C1 segment of cervical spinal cord (tissue), 14 donors: Measurements from ENCODE around the gene CRTAC1.

Source experiments
- DNase-seq, 14 donors: peaks; one replicate each; lab custom pipeline; 2025; lab: John Stamatoyannopoulos, UW

CRTAC1 gene

GRCh38 chr10:98030093-98030821 lies at the start of gene CRTAC1:
CRTAC1 (minus strand) TSS chr10:98030621; CDS start chr10:98030472, 149 bp downstream.
- peak in 13 of 14 donors; percentile 12 to 84 (median 62) for DNase-seq

- DNase-seq = no peak
Observed at GRCh38 chr10:98078774-98079173, 48.4 kb upstream of the CRTAC1 start.

GRCh38 chr10:98077223-98077622 lies 46.8 kb upstream of the CRTAC1 start:
- DNase-seq = no peak

GRCh38 chr10:98076086-98076485 lies 45.7 kb upstream of the CRTAC1 start:
- DNase-seq = no peak

GRCh38 chr10:98074315-98074911 lies 44.0 kb upstream of the CRTAC1 start:
- no peak for DNase-seq

GRCh38 chr10:98067165-98067564 lies 36.7 kb upstream of the CRTAC1 start:
- DNase-seq = no peak

GRCh38 chr10:98063740-98064027 lies 33.3 kb upstream of the CRTAC1 start:
- DNase-seq = no peak

GRCh38 chr10:98062424-98062823 lies 32.0 kb upstream of the CRTAC1 start:
- peak in 1 of 14 donors; percentile 40 for DNase-seq

- DNase-seq = peak in 6 of 14 donors; percentile 5 to 29 (median 13)
Observed at GRCh38 chr10:98060079-98060478, 29.7 kb upstream of the CRTAC1 start.

GRCh38 chr10:98058295-98058694 lies 27.9 kb upstream of the CRTAC1 start:
- no peak for DNase-seq

- no peak for DNase-seq
Observed at GRCh38 chr10:98055841-98056516, 25.6 kb upstream of the CRTAC1 start.

- DNase-seq = peak in 12 of 14 donors; percentile 10 to 60 (median 39)
Observed at GRCh38 chr10:98047009-98047741, 16.8 kb upstream of the CRTAC1 start.

GRCh38 chr10:98045785-98046389 lies 15.5 kb upstream of the CRTAC1 start:
- peak in 9 of 14 donors; percentile 13 to 48 (median 27) for DNase-seq

GRCh38 chr10:98041352-98042043 lies 11.1 kb upstream of the CRTAC1 start:
- peak in 11 of 14 donors; percentile 16 to 61 (median 47) for DNase-seq

GRCh38 chr10:98039690-98040381 lies 9.4 kb upstream of the CRTAC1 start:
- no peak for DNase-seq

GRCh38 chr10:98038288-98038687 lies 7.9 kb upstream of the CRTAC1 start:
- DNase-seq = no peak

GRCh38 chr10:98035599-98035998 lies 5.2 kb upstream of the CRTAC1 start:
- no peak for DNase-seq

GRCh38 chr10:98033515-98033914 lies 3.1 kb upstream of the CRTAC1 start:
- no peak for DNase-seq

- peak in 1 of 14 donors; percentile 2 for DNase-seq
Observed at GRCh38 chr10:98031440-98031839, 1.0 kb upstream of the CRTAC1 start.

GRCh38 chr10:98030991-98031431 lies 590 bp upstream of the CRTAC1 start:
- peak in 5 of 14 donors; percentile 9 to 49 (median 33) for DNase-seq
